ENCODE measurements around the gene PSTPIP1.

GRCh38 chr15:77081971-77082370 is 87.0 kb downstream of the PSTPIP1 start:
- no peak for TF ChIP-seq CTCF (IDR thresholded peaks at IDR 0.05)
- no peak for TF ChIP-seq ZFX (IDR thresholded peaks at IDR 0.05; ENCODE audit: borderline replicate concordance)
